H9 (cell line): Measurements from ENCODE around the gene HSH2D. TPM values are rescaled to one million over a fixed set of nuclear protein-coding genes. Genes with fewer than 3 reads are reported as not detected.

Experiments used
- DNase-seq: peaks from one replicate; pipeline ENCODE4 v3.0.0-alpha.2; 2017
- H2AFZ ChIP-seq: one replicate; pipeline ENCODE4 v1.6.1; 2013; ENCODE audit warnings: mild to moderate bottlenecking, low read length, control low read depth, moderate library complexity
- H2AK5ac ChIP-seq: 2 replicates; pipeline ENCODE4 v1.6.1; 2013; ENCODE audit warnings: low read length, control low read depth, mixed read lengths; ENCODE audit not compliant: insufficient read length
- H2BK120ac ChIP-seq: one replicate; pipeline ENCODE4 v1.6.1; 2013; ENCODE audit warnings: low read depth, mild to moderate bottlenecking, low read length, control low read depth, inconsistent platforms; ENCODE audit not compliant: poor library complexity, severe bottlenecking
- H2BK12ac ChIP-seq: 2 replicates; pipeline ENCODE4 v1.6.1; 2013; ENCODE audit warnings: low read length, control low read depth, mixed read lengths, low read depth; ENCODE audit not compliant: insufficient read length
- H2BK15ac ChIP-seq: 2 replicates; pipeline ENCODE4 v1.6.1; 2013; ENCODE audit warnings: low read depth, low read length, control low read depth
- H2BK20ac ChIP-seq: one replicate; pipeline ENCODE4 v1.6.1; 2013; ENCODE audit warnings: low read depth, mild to moderate bottlenecking, low read length, control low read depth, inconsistent platforms; ENCODE audit not compliant: poor library complexity, severe bottlenecking
- H2BK5ac ChIP-seq: 2 replicates; pipeline ENCODE4 v1.6.1; 2013; ENCODE audit warnings: low read length, control low read depth, mixed read lengths; ENCODE audit not compliant: insufficient read length
- H3K14ac ChIP-seq: 2 replicates; pipeline ENCODE4 v1.6.1; 2013; ENCODE audit warnings: low read length, control low read depth; ENCODE audit not compliant: insufficient read depth
- H3K18ac ChIP-seq: 2 replicates; pipeline ENCODE4 v1.6.1; 2013; ENCODE audit warnings: low read depth, mild to moderate bottlenecking, mixed read lengths, low read length, control low read depth; ENCODE audit not compliant: insufficient read length
- H3K23ac ChIP-seq: 2 replicates; pipeline ENCODE4 v1.6.1; 2013; ENCODE audit warnings: low read length, control low read depth, mixed read lengths, low read depth; ENCODE audit not compliant: insufficient read length
- H3K23me2 ChIP-seq: 2 replicates; pipeline ENCODE4 v1.6.1; 2013; ENCODE audit warnings: low read depth, mild to moderate bottlenecking, mixed read lengths, low read length, control low read depth; ENCODE audit not compliant: insufficient read length, poor library complexity, severe bottlenecking
- H3K27ac ChIP-seq: 2 replicates; pipeline ENCODE4 v1.5.1; 2013; ENCODE audit warnings: low read length, control low read depth, mixed read lengths, low read depth; ENCODE audit not compliant: insufficient read length
- H3K27me3 ChIP-seq: 2 replicates; pipeline ENCODE4 v1.6.1; 2013; ENCODE audit warnings: low read length, control low read depth, inconsistent platforms; ENCODE audit not compliant: insufficient read depth
- H3K4ac ChIP-seq: 2 replicates; pipeline ENCODE4 v1.6.1; 2013; ENCODE audit warnings: low read depth, mild to moderate bottlenecking, control low read depth, inconsistent platforms, low read length, moderate library complexity
- H3K4me1 ChIP-seq: 2 replicates; pipeline ENCODE4 v1.6.1; 2013; ENCODE audit warnings: low read length, control low read depth, inconsistent platforms; ENCODE audit not compliant: insufficient read depth
- H3K4me2 ChIP-seq: 2 replicates; pipeline ENCODE4 v1.6.1; 2013; ENCODE audit warnings: low read length, control low read depth, mixed read lengths; ENCODE audit not compliant: insufficient read length, insufficient read depth
- H3K56ac ChIP-seq: 2 replicates; pipeline ENCODE4 v1.6.1; 2013; ENCODE audit warnings: low read depth, mild to moderate bottlenecking, mixed read lengths, low read length, control low read depth; ENCODE audit not compliant: insufficient read length
- H3K79me1 ChIP-seq: 2 replicates; pipeline ENCODE4 v1.6.1; 2013; ENCODE audit warnings: low read depth, mild to moderate bottlenecking, moderate library complexity, low read length, control low read depth, inconsistent platforms; ENCODE audit not compliant: insufficient read depth, poor library complexity, severe bottlenecking
- H3K79me2 ChIP-seq: 2 replicates; pipeline ENCODE4 v1.6.1; 2013; ENCODE audit warnings: low read length, control low read depth, inconsistent platforms; ENCODE audit not compliant: insufficient read depth
- H3K9ac ChIP-seq: 2 replicates; pipeline ENCODE4 v1.6.1; 2013; ENCODE audit warnings: low read length, control low read depth, mixed read lengths; ENCODE audit not compliant: insufficient read length; ENCODE audit errors: extremely low read depth
- H3K9me3 ChIP-seq: one replicate; pipeline ENCODE4 v1.6.1; 2013; ENCODE audit warnings: low read depth, low read length, inconsistent platforms; ENCODE audit not compliant: control insufficient read depth
- H3T11ph ChIP-seq: one replicate; pipeline ENCODE4 v1.6.1; 2013; ENCODE audit warnings: mild to moderate bottlenecking, low read length, control low read depth, inconsistent platforms
- H4K20me1 ChIP-seq: one replicate; pipeline ENCODE4 v1.6.1; 2013; ENCODE audit not compliant: control insufficient read depth, insufficient read length, insufficient read depth
- H4K5ac ChIP-seq: 2 replicates; pipeline ENCODE4 v1.6.1; 2013; ENCODE audit warnings: low read depth, mild to moderate bottlenecking, mixed read lengths, low read length, control low read depth; ENCODE audit not compliant: insufficient read length
- H4K8ac ChIP-seq: replicated peaks from 2 replicates; pipeline ENCODE4 v1.6.1; 2013; ENCODE audit warnings: low read length, control low read depth, mixed read lengths, low read depth; ENCODE audit not compliant: insufficient read length
- H4K91ac ChIP-seq: 2 replicates; pipeline ENCODE4 v1.6.1; 2013; ENCODE audit warnings: low read depth, mild to moderate bottlenecking, moderate library complexity, mixed read lengths, low read length, control low read depth; ENCODE audit not compliant: insufficient read length
- H3K27ac Mint-ChIP-seq, 3 experiments: 2 replicates in 2 of 3; 3 replicates in 1 of 3; pipeline ENCODE4 v1.8.0; 2020 to 2021; ENCODE audit warnings: mixed read lengths in 3 of 3, mild to moderate bottlenecking in 1 of 3, moderate library complexity in 1 of 3
- H3K27me3 Mint-ChIP-seq: 2 replicates; pipeline ENCODE4 v1.8.0; 2021; ENCODE audit warnings: low read depth, mild to moderate bottlenecking, moderate library complexity, mixed read lengths
- H3K36me3 Mint-ChIP-seq, 3 experiments: 2 replicates in 2 of 3; 3 replicates in 1 of 3; pipeline ENCODE4 v1.8.0; 2020 to 2021; ENCODE audit warnings: low read depth in 3 of 3, mixed read lengths in 3 of 3; ENCODE audit not compliant: insufficient read depth in 1 of 3
- H3K4me1 Mint-ChIP-seq, 2 experiments: 2 replicates each; pipeline ENCODE4 v1.8.0; 2020; ENCODE audit warnings: mixed read lengths in 2 of 2
- H3K4me3 Mint-ChIP-seq, 2 experiments: 2 replicates in 1 of 2; 3 replicates in 1 of 2; pipeline ENCODE4 v1.8.0; 2020 to 2021; ENCODE audit warnings: mild to moderate bottlenecking in 2 of 2, mixed read lengths in 2 of 2, moderate library complexity in 1 of 2
- H3K9me3 Mint-ChIP-seq, 2 experiments: 2 replicates in 1 of 2; 3 replicates in 1 of 2; pipeline ENCODE4 v1.8.0; 2020; ENCODE audit warnings: mild to moderate bottlenecking in 2 of 2, mixed read lengths in 2 of 2, moderate library complexity in 1 of 2
- WGBS: extraction: QIAGEN DNeasy Blood & Tissue Kit; methylation state at CpG from one replicate; pipeline ENCODE4 v1.1.7; 2013; ENCODE audit warnings: missing lambda C conversion rate, low lambda C conversion rate, mixed read lengths; ENCODE audit not compliant: insufficient read length; ENCODE audit errors: extremely low coverage; 5-methylcytosine and 5-hydroxymethylcytosine counted together
- total RNA-seq: library from RNA; stranded (reverse); gene quantifications from 2 replicates; pipeline ENCODE4 v1.2.1, GENCODE V29; 2021
- TF ChIP-seq, protein P1 (sequence below): fragments of 200-600 bp; sonication (generic); conservative IDR thresholded peaks from 3 replicates; pipeline ENCODE4 v1.8.0; 2021; ENCODE audit warnings: antibody characterized with exemption, mild to moderate bottlenecking

The HSH2D gene
- total RNA-seq, 1 experiment from 2014 or later = 2.3 TPM

DNA sequence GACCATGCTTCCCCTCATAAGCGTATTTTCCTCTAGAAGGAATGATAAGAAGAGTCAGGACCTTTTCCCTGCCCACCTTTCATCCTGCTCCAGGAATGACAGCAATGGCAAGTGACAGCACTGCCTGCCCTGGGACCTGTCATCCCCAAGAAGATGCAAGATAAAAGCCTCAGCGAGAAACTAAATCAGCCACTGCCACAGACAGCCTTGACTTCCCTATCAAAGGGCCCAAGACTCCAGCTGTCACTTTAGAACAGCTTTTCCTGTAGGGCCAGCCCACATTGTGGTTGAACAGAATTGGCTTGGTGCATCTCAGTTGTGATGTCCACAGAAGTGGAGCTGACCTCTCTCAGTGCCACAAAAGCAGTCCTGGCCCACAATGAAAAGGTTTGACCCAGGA is 30.7 kb upstream of the HSH2D start:
- Histone ChIP-seq H3K4ac (no peak overlapping the region), H2BK120ac (no peak overlapping the region), H3K18ac (no peak overlapping the region), H3K79me1 (peaks cover 8% of the 10 kb centered on the region), H3K14ac (no peak overlapping the region), H3K56ac (no peak overlapping the region), H2BK20ac (no peak overlapping the region), H3K23ac (no peak overlapping the region), H2AK5ac (no peak overlapping the region), H3K4me2 (peak overlapping the region; percentile 95), H3K79me2 (peaks cover 17% of the 10 kb centered on the region), H3T11ph (no peak overlapping the region), H4K91ac (no peak overlapping the region), H3K23me2 (peaks cover 9% of the 10 kb centered on the region), H3K27me3 (no peaks in the 10 kb centered on the region), H3K9ac (no peak overlapping the region), H3K9me3 (no peaks in the 10 kb centered on the region), H2BK5ac (no peak overlapping the region), H2BK12ac (no peak overlapping the region), H2AFZ (no peak overlapping the region), H2BK15ac (no peak overlapping the region), H4K8ac (no peak overlapping the region), H4K5ac (no peak overlapping the region), H3K4me1 (no peaks in the 10 kb centered on the region), H4K20me1 (no peaks in the 10 kb centered on the region), H3K27ac (no peak overlapping the region)
- H3K4me3 Mint-ChIP-seq = peak overlapping the region; percentile 99
- TF ChIP-seq, protein P1, sequence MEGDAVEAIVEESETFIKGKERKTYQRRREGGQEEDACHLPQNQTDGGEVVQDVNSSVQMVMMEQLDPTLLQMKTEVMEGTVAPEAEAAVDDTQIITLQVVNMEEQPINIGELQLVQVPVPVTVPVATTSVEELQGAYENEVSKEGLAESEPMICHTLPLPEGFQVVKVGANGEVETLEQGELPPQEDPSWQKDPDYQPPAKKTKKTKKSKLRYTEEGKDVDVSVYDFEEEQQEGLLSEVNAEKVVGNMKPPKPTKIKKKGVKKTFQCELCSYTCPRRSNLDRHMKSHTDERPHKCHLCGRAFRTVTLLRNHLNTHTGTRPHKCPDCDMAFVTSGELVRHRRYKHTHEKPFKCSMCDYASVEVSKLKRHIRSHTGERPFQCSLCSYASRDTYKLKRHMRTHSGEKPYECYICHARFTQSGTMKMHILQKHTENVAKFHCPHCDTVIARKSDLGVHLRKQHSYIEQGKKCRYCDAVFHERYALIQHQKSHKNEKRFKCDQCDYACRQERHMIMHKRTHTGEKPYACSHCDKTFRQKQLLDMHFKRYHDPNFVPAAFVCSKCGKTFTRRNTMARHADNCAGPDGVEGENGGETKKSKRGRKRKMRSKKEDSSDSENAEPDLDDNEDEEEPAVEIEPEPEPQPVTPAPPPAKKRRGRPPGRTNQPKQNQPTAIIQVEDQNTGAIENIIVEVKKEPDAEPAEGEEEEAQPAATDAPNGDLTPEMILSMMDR = no peak
- no peaks in the 10 kb centered on the region for H3K9me3 Mint-ChIP-seq
- no peaks in the 10 kb centered on the region for H3K27me3 Mint-ChIP-seq
- no peak for DNase-seq
- peaks cover 5 to 17% of the 10 kb centered on the region in 2 experiments for H3K4me1 Mint-ChIP-seq
- H3K27ac Mint-ChIP-seq = peak overlapping the region in 2 of 3 experiments; percentile 77 to 99; a peak in 2 of 7 replicates
- peaks cover 10 to 20% (median 17%) of the 10 kb centered on the region in 3 experiments for H3K36me3 Mint-ChIP-seq
- no CpG with 5 or more reads among the region's 2 CpGs for WGBS
